GM20000 (cell line): ENCODE results near the gene PTPRN2.

Experiments
- DNase-seq: peaks from one replicate; pipeline ENCODE4 v3.0.0; 2012; ENCODE audit warnings: low spot score
- TF ChIP-seq, protein P1 (sequence below): IDR thresholded peaks from 2 replicates; pipeline ENCODE4 v1.5.1; 2012; ENCODE audit warnings: mild to moderate bottlenecking, control low read depth; ENCODE audit errors: extremely low read depth, missing control alignments

Gene PTPRN2

DNA sequence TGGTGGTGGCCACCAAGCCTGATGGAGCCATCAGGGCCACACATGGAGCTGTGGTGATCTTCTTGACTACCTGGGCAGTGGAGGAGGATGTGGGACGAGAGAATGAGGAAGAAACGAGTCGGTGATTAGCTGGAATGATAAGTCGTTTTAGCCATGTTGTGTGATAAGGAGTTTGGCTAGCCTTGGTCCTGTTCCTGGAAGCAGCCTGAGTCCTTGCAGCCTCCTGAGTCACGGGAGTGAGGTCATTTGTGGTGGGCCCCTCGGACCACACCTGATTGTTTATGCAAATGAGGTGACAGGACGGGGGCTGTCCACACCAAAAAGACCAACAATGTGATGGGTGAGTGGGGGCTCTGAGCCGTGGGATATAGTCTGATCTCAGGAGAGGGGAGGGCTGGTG lies 554.4 kb downstream of the PTPRN2 start:
- DNase-seq: no peak
- TF ChIP-seq, protein P1, sequence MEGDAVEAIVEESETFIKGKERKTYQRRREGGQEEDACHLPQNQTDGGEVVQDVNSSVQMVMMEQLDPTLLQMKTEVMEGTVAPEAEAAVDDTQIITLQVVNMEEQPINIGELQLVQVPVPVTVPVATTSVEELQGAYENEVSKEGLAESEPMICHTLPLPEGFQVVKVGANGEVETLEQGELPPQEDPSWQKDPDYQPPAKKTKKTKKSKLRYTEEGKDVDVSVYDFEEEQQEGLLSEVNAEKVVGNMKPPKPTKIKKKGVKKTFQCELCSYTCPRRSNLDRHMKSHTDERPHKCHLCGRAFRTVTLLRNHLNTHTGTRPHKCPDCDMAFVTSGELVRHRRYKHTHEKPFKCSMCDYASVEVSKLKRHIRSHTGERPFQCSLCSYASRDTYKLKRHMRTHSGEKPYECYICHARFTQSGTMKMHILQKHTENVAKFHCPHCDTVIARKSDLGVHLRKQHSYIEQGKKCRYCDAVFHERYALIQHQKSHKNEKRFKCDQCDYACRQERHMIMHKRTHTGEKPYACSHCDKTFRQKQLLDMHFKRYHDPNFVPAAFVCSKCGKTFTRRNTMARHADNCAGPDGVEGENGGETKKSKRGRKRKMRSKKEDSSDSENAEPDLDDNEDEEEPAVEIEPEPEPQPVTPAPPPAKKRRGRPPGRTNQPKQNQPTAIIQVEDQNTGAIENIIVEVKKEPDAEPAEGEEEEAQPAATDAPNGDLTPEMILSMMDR: no peak

DNA sequence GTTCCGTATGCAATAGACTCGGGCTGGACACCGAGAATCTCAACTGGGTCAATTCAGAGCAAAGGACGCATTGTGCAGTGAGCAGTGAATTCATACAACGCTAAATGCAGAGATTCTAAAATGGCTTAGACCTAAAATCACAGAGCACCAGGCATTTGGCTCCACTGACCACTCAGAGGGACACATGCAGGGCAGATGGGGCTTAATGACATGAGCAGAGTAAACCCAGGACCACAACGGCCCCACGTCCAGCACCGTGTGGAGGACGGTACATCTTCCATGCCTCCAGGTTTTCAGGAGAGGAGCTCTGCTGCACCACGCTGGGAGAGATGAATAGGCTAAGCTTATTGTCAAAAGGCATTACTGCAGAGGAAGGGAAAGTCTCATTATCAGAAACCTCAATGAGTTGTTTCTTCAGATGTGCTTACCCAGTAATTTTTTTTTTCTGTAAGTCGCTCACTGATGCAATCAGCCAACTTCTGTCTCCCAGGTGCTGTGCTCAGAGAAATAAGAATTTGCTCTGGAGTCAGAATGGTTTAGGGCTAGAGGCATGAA lies 555.0 kb downstream of the PTPRN2 start:
- TF ChIP-seq, protein P1: no peak
- DNase-seq: no peak

DNA sequence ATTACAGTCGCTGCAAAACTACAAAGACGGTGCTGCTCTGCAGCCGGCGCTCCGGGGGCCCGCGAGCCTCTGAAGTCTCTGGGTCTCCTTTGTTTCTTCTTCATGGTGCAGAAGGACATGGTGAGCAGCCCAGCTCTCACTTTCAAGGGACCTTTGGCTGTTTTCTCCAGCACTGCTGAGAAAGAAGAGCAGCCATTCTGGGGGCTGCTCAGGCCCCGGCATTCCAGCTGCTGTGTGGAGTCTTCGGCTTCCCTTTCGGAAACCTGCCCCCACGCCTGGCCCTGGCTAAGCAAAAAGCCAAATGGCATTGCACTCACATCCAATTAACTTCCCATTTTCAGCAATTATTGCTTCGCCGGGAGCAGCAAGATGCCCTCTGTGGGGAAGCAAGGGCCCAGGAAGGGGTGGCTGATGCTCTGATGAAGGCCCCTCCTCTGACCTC lies 555.7 kb downstream of the PTPRN2 start:
- TF ChIP-seq, protein P1: no peak
- no peak for DNase-seq

DNA sequence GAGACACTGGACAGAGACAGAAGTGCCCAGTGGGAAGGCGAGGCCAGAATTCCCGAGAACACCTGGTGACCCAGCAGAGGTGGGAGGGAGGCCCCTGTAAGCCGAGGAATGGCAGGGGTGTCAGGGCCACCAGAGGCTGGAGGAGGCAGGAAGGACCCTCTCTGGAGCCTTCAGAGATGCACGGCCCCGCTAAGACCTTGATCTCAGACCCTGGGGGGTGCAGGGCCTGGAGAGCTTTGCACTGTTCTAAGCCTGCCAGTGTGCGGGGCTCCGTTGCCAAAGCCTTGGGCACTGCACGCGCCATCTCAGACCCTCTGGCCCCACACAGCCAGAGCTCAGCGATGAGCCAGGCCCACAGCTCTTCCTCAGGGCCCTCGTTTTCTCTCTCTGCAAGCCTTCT lies 557.1 kb downstream of the PTPRN2 start:
- TF ChIP-seq, protein P1: no peak
- DNase-seq: no peak

DNA sequence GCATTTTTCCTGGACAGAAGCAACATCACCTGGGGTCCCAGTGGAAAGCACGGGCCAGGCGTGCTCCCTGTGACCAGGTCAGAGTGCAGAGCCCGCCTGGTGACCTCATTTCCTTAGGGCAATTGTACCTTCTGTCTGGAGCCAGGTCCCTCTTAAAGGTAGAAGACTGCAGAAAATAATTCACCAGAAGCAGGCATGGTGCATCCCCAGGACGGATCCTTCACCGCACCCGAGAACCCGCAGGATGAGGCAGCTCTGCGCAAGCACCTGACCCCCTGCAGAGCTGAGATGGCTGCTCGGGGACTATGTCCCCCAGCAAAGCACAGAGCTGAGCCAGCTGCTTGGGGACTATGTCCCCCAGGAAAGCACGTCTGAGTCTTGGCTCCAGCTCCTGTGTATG lies 557.6 kb downstream of the PTPRN2 start:
- TF ChIP-seq, protein P1: no peak
- DNase-seq: no peak

DNA sequence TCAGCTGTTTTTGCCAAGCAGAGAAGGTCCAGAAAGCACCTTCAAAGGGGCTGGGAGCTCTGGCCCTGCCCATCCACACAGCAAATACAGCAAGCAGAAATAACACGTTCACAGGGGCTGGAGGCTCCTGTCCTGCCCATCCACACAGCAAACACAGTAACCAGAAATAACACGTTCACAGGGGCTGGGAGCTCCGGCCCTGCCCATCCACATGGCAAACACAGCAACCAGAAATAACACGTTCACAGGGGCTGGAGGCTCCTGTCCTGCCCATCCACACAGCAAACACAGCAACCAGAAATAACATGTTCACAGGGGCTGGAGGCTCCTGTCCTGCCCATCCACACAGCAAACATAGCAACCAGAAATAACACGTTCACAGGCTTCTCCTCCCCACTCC lies 558.1 kb downstream of the PTPRN2 start:
- DNase-seq: no peak
- TF ChIP-seq, protein P1: no peak

DNA sequence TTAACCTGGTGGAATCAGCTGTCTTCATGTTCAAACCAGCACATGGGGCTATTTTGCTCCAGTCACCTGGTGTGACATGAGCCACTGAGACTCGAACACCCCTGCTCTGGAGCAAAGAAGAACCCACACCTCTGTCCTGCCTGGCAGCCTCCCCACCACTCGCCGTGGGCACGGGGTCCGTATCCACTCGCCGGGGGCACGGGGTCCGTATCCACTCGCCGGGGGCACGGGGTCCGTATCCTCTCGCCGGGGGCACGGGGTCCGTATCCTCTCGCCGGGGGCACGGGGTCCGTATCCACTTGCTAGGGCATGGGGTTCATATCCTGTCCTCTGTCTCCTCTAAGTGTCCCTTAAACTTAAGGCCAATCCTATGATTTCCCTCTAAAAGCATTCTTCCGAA lies 558.7 kb downstream of the PTPRN2 start:
- no peak for DNase-seq
- TF ChIP-seq, protein P1: no peak
